OCI-LY7 (cell line): Measurements from ENCODE around the gene PSMB9. TPM values are rescaled to one million over a fixed set of nuclear protein-coding genes. Genes with fewer than 3 reads are reported as not detected.

Experiments
- BruUV-seq: library from RNA; stranded (reverse); fragments of 400-500 nt; replicated peaks from 2 replicates; lab custom pipeline; 2021; lab: Mats Ljungman, UMichigan
- CTCF ChIA-PET: fragments of 300-600 bp; sonication (Branson Sonifier 250); formaldehyde crosslinking; loops from one replicate; lab custom pipeline; 2022; ENCODE audit warnings: antibody characterized with exemption; ENCODE audit not compliant: unreplicated experiment; lab: Charles Lee
- POLR2A ChIA-PET: fragments of 300-600 bp; sonication (Branson Sonifier 250); formaldehyde crosslinking; loops from one replicate; lab custom pipeline; 2022; ENCODE audit warnings: antibody characterized with exemption; lab: Charles Lee
- DNase-seq: peaks from one replicate; pipeline ENCODE4 v3.0.0-alpha.2; 2015; ENCODE audit warnings: low spot score
- H2AFZ ChIP-seq: fragments of 200-600 bp; sonication (generic), shearing (Covaris generic); 2 replicates; pipeline ENCODE4 v1.6.1; 2014; ENCODE audit warnings: mild to moderate bottlenecking, antibody characterized with exemption, low read length, moderate library complexity
- H3K27ac ChIP-seq: fragments of 200-600 bp; sonication (generic); 2 replicates; pipeline ENCODE4 v1.5.1; 2014; ENCODE audit warnings: mixed run types, low read depth, mild to moderate bottlenecking, moderate library complexity, low read length, inconsistent platforms; ENCODE audit not compliant: poor library complexity, severe bottlenecking
- H3K36me3 ChIP-seq: fragments of 200-600 bp; sonication (generic); 2 replicates; pipeline ENCODE4 v1.6.1; 2014; ENCODE audit warnings: mild to moderate bottlenecking, antibody characterized with exemption, low read length, moderate library complexity, mixed read lengths; ENCODE audit not compliant: insufficient read depth
- H3K4me1 ChIP-seq: fragments of 200-600 bp; sonication (generic); 2 replicates; pipeline ENCODE4 v1.5.1; 2014; ENCODE audit warnings: mild to moderate bottlenecking, low read length; ENCODE audit not compliant: insufficient read depth, poor library complexity, severe bottlenecking
- H3K4me2 ChIP-seq: fragments of 200-600 bp; sonication (generic); 2 replicates; pipeline ENCODE4 v1.6.1; 2014; ENCODE audit warnings: mild to moderate bottlenecking, low read length
- H3K4me3 ChIP-seq: fragments of 200-600 bp; sonication (generic); 2 replicates; pipeline ENCODE4 v1.5.1; 2014; ENCODE audit warnings: mild to moderate bottlenecking, low read depth, low read length; ENCODE audit not compliant: poor library complexity, severe bottlenecking
- H3K79me2 ChIP-seq: fragments of 200-600 bp; sonication (generic); 2 replicates; pipeline ENCODE4 v1.6.1; 2016; ENCODE audit warnings: low read depth, mild to moderate bottlenecking, low read length, moderate library complexity, mixed read lengths; ENCODE audit not compliant: insufficient read depth
- H3K9me2 ChIP-seq: fragments of 200-600 bp; sonication (generic); 2 replicates; pipeline ENCODE4 v1.6.1; 2016; ENCODE audit warnings: mild to moderate bottlenecking, low read length, mixed read lengths; ENCODE audit not compliant: insufficient read depth
- H3K9me3 ChIP-seq: fragments of 200-600 bp; sonication (generic); 2 replicates; pipeline ENCODE4 v1.6.1; 2014; ENCODE audit warnings: mild to moderate bottlenecking, mixed run types, low read length, mixed read lengths
- H4K20me1 ChIP-seq: fragments of 200-600 bp; sonication (generic); 2 replicates; pipeline ENCODE4 v1.6.1; 2014; ENCODE audit warnings: mild to moderate bottlenecking, antibody characterized with exemption, low read length, moderate library complexity, mixed read lengths; ENCODE audit not compliant: insufficient read depth
- EZH2phosphoT487 ChIP-seq: fragments of 200-600 bp; sonication (generic); IDR thresholded peaks from 2 replicates; pipeline ENCODE4 v1.6.1; 2018; ENCODE audit warnings: low read depth, borderline replicate concordance, mild to moderate bottlenecking, mixed run types, antibody characterized with exemption, low read length, moderate library complexity, mixed read lengths
- intact Hi-C: fragments of 100-400 bp; cut with micrococcal nuclease; formaldehyde crosslinking; loops from one replicate; pipeline ENCODE4 v1.10.0; 2022; ENCODE audit not compliant: unreplicated experiment
- total RNA-seq, 2 experiments: library from RNA; depleted of rRNA in 1 of 2; stranded (reverse); fragments of >200 nt in 1 of 2; shearing (Covaris generic) in 1 of 2; gene quantifications; 2 replicates each; pipeline ENCODE4 v1.2.3, GENCODE V29; 2014 to 2022
- TF ChIP-seq, protein P1 (sequence below): fragments of 200-600 bp; sonication (generic); conservative IDR thresholded peaks from 2 replicates; pipeline ENCODE4 v1.5.1; 2014; ENCODE audit warnings: mild to moderate bottlenecking, antibody characterized with exemption, low read length, moderate library complexity, mixed read lengths

The PSMB9 gene
- total RNA-seq, 2 experiments from 2014 or later, result 149 to 193 TPM

DNA sequence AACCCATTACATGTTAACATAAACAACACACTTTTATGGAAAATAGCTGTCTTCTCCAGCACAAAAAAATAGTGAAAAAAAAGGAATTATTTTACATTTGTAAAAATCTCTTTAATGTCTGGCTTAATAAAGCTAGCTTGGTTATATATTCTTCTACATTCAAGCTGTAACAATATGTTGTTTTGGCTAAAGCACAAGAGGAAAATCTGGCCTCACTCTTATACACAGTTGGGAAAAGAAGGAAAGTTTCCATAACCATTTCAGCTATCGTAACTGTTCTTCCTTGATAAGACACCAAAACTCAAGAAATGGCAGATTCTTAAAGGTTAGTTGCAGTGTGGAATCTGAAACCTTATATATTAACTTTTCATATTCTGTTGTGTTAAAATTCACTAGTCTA, 44.8 kb upstream of the PSMB9 start:
- H4K20me1 ChIP-seq, result no peaks in the 10 kb centered on the region
- no peaks in the 10 kb centered on the region; the same call in 1 of the 2 replicates for H3K9me3 ChIP-seq
- ChIA-PET POLR2A (interaction anchor here (0.6 to 1.0 kb wide), 3 partner anchors 11 to 59 kb away, joined by 3 to 8 read pairs (median 3); no protein-coding TSS in a partner anchor), CTCF (no interaction called here)
- H3K4me1 ChIP-seq, result peaks cover 32% of the 10 kb centered on the region
- intact Hi-C loops, result no loop called here
- H3K4me3 ChIP-seq, result no peak overlapping the region
- H3K27ac ChIP-seq, result no peak overlapping the region
- H3K79me2 ChIP-seq, result peaks cover 5% of the 10 kb centered on the region; the same call in 1 of the 2 replicates
- DNase-seq, result no peak
- no peak overlapping the region for H3K4me2 ChIP-seq
- TF ChIP-seq, protein P1, sequence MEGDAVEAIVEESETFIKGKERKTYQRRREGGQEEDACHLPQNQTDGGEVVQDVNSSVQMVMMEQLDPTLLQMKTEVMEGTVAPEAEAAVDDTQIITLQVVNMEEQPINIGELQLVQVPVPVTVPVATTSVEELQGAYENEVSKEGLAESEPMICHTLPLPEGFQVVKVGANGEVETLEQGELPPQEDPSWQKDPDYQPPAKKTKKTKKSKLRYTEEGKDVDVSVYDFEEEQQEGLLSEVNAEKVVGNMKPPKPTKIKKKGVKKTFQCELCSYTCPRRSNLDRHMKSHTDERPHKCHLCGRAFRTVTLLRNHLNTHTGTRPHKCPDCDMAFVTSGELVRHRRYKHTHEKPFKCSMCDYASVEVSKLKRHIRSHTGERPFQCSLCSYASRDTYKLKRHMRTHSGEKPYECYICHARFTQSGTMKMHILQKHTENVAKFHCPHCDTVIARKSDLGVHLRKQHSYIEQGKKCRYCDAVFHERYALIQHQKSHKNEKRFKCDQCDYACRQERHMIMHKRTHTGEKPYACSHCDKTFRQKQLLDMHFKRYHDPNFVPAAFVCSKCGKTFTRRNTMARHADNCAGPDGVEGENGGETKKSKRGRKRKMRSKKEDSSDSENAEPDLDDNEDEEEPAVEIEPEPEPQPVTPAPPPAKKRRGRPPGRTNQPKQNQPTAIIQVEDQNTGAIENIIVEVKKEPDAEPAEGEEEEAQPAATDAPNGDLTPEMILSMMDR, result no peak
- TF ChIP-seq EZH2phosphoT487, result no peak
- no peaks in the 10 kb centered on the region for H3K9me2 ChIP-seq
- H3K36me3 ChIP-seq, result peaks cover 56% of the 10 kb centered on the region
- TSS peak; percentile 14 for BruUV-seq
- no peak overlapping the region for H2AFZ ChIP-seq

DNA sequence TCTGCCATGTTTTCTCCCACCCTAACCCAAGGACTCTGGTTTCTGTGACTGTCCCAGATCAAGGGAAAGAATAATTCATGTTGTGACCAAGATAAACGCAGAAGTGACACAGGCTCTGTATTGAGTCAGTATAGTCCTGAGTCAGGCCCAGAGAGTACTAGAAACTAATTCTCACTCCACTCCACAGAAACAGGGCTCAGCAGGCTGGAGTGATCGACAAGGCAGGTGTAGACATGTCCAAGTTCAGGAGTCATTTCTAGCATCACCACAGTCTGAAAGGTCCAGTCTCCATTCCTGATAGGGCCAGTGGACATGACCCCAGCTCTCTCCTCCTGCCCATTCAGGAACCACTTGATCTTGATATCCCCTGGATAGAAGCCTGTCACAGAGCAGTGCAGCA, 39.8 kb upstream of the PSMB9 start:
- TF ChIP-seq EZH2phosphoT487, result no peak
- TF ChIP-seq, protein P1, result no peak
- ChIA-PET POLR2A (interaction anchor here (0.5 to 1.6 kb wide), 6 partner anchors 12 to 158 kb away, joined by 3 to 4 read pairs (median 4); partner anchors contain the start of gene BRD2), CTCF (interaction anchor here (1.6 kb wide), 1 partner anchor 21 kb away, joined by 4 read pairs; no protein-coding TSS in a partner anchor)
- peaks cover 73% of the 10 kb centered on the region for H3K4me1 ChIP-seq
- intact Hi-C loops, result no loop called here
- H3K9me3 ChIP-seq, result no peaks in the 10 kb centered on the region
- BruUV-seq, result no TSS peak
- no peak overlapping the region for H2AFZ ChIP-seq
- H4K20me1 ChIP-seq, result no peaks in the 10 kb centered on the region
- no peak for DNase-seq
- peaks cover 13% of the 10 kb centered on the region; the same call in 1 of the 2 replicates for H3K79me2 ChIP-seq
- H3K27ac ChIP-seq, result peak overlapping the region; percentile 97
- peaks cover 44% of the 10 kb centered on the region for H3K36me3 ChIP-seq
- peak overlapping the region; percentile 69 for H3K4me3 ChIP-seq
- H3K4me2 ChIP-seq, result peak overlapping the region; percentile 78
- no peaks in the 10 kb centered on the region for H3K9me2 ChIP-seq

DNA sequence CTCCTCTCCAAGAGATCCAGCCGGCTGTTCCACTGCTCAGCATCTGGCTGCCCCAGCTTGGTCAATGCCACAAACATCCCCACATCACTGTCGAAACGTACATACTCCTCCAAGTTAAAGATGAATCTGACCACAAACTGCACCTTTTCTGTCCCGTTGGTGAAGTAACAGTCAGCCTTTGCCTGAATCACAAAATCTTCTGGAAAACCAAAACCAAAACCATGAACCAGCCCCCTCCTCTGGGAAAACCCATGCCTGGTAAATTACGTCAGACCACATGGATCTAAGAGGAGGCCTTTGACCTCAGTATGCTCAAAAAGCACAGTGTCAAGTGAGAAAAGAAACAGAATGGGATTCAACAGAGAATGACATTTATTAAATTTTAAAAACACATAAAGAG, 38.9 kb upstream of the PSMB9 start:
- intact Hi-C loops, result no loop called here
- no peaks in the 10 kb centered on the region for H4K20me1 ChIP-seq
- POLR2A ChIA-PET, result interaction anchor here (0.6 to 1.2 kb wide), 3 partner anchors 17 to 85 kb away, joined by 3 to 4 read pairs (median 4); no protein-coding TSS in a partner anchor

More for the DNA sequence above, 38.9 kb upstream of the PSMB9 start:
- BruUV-seq, result no TSS peak
- Histone ChIP-seq H3K4me2 (peak overlapping the region; percentile 78), H3K79me2 (peaks cover 13% of the 10 kb centered on the region; the same call in 1 of the 2 replicates), H2AFZ (peak overlapping the region; percentile 3; the same call in 1 of the 2 replicates), H3K4me1 (peaks cover 79% of the 10 kb centered on the region), H3K9me2 (no peaks in the 10 kb centered on the region), H3K9me3 (no peaks in the 10 kb centered on the region), H3K27ac (peak overlapping the region; percentile 97), H3K4me3 (peak overlapping the region; percentile 69), H3K36me3 (peaks cover 35% of the 10 kb centered on the region)
- CTCF ChIA-PET, result interaction anchor here (1.6 kb wide), 1 partner anchor 22 kb away, joined by 4 read pairs; no protein-coding TSS in a partner anchor
- peak; percentile 27 for DNase-seq
- TF ChIP-seq, protein P1, result no peak
- no peak for TF ChIP-seq EZH2phosphoT487
